Measurements from ENCODE around the gene SEMA3C. TPM values are rescaled to one million over a fixed set of nuclear protein-coding genes. Genes with fewer than 3 reads are reported as not detected.

SEMA3C gene
- total and polyA plus RNA-seq, 8 donors: 58.0 to 118 (median 95.0) TPM

- peak; percentile 87 for ATAC-seq
- intact Hi-C loops (cut with DNase I): no loop called here
Measured at GRCh38 chr7:80722616-80723195, 196.1 kb downstream of the SEMA3C start.

GRCh38 chr7:80721883-80722615 lies 196.8 kb downstream of the SEMA3C start:
- Histone ChIP-seq H3K27me3 (no peaks in the 10 kb centered on the region), H3K4me3 (no peak overlapping the region), H3K27ac (peak overlapping the region; percentile 28 to 83), H3K9me3 (no peaks in the 10 kb centered on the region), H3K36me3 (no peaks in the 10 kb centered on the region), H3K4me1 (peaks cover 11 to 32% of the 10 kb centered on the region in 2 donors)
- DNase-seq (peak in 1 of 4 donors; percentile 45), ATAC-seq (peak; percentile 72)
- intact Hi-C loops (cut with DNase I): no loop called here
- TF ChIP-seq, protein P1, sequence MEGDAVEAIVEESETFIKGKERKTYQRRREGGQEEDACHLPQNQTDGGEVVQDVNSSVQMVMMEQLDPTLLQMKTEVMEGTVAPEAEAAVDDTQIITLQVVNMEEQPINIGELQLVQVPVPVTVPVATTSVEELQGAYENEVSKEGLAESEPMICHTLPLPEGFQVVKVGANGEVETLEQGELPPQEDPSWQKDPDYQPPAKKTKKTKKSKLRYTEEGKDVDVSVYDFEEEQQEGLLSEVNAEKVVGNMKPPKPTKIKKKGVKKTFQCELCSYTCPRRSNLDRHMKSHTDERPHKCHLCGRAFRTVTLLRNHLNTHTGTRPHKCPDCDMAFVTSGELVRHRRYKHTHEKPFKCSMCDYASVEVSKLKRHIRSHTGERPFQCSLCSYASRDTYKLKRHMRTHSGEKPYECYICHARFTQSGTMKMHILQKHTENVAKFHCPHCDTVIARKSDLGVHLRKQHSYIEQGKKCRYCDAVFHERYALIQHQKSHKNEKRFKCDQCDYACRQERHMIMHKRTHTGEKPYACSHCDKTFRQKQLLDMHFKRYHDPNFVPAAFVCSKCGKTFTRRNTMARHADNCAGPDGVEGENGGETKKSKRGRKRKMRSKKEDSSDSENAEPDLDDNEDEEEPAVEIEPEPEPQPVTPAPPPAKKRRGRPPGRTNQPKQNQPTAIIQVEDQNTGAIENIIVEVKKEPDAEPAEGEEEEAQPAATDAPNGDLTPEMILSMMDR (IDR thresholded peaks at IDR 0.05): no peak

More at GRCh38 chr7:80722616-80723195, 196.1 kb downstream of the SEMA3C start:
- peak in 2 of 4 donors; percentile 14 to 68 for DNase-seq
- H3K27me3 ChIP-seq: no peaks in the 10 kb centered on the region
- no peaks in the 10 kb centered on the region for H3K9me3 ChIP-seq
- TF ChIP-seq, protein P1 (IDR thresholded peaks at IDR 0.05): no peak
- no peak overlapping the region for H3K4me3 ChIP-seq
- H3K27ac ChIP-seq: peak overlapping the region; percentile 28 to 83
- H3K36me3 ChIP-seq: no peaks in the 10 kb centered on the region
- H3K4me1 ChIP-seq: peaks cover 11 to 32% of the 10 kb centered on the region in 2 donors

DNA sequence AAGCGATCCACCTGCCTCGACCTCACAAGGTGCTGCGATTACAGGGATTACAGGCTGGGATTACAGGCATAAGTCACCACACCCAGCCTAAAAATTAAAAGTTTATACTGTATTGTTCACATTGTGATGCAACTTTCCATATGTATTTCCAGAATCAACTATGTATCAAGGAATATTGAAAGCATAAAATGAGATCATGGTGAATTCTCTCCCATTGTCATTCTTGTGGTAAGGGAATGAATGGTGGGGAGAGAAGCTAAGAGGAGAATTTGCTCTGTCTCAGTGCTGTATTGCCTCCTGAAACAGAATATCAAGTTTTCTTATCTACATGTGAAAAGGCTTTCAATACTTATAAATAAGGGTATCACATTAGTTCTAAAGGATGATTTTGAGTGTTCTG lies 198.7 kb downstream of the SEMA3C start:
- H3K9me3 ChIP-seq: no peaks in the 10 kb centered on the region
- peaks cover 11 to 32% of the 10 kb centered on the region in 2 donors for H3K4me1 ChIP-seq
- H3K36me3 ChIP-seq: no peaks in the 10 kb centered on the region
- DNase-seq (no peak), ATAC-seq (no peak)
- TF ChIP-seq, protein P1 (IDR thresholded peaks at IDR 0.05): no peak
- intact Hi-C loops (cut with DNase I): no loop called here
- H3K4me3 ChIP-seq: no peak overlapping the region
- no peaks in the 10 kb centered on the region for H3K27me3 ChIP-seq
- H3K27ac ChIP-seq: no peak overlapping the region

DNA sequence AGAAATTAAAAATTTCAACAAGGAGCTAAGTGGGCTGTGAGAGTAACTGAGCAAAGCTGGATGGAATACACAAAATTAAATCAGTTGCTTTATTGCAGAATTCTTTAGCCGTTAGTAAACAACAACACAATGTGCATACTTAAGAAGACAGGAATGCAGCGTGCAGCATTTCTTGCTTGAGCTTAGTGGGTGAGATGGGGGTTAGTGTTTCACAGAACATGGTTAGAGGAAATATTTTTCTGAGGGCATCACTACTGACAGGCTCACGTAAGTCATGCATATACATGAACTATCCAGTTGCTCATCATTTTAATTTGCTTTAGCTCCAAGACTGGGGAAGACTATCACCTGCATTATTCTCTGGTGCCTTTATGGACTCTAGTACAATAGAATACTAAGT lies 199.6 kb downstream of the SEMA3C start:
- ATAC-seq: no peak
- Histone ChIP-seq H3K27ac (no peak overlapping the region), H3K27me3 (no peaks in the 10 kb centered on the region), H3K4me1 (peaks cover 11 to 32% of the 10 kb centered on the region in 2 donors), H3K9me3 (no peaks in the 10 kb centered on the region), H3K4me3 (no peak overlapping the region), H3K36me3 (no peaks in the 10 kb centered on the region)
- no peak for DNase-seq
- intact Hi-C loops (cut with DNase I): no loop called here
- TF ChIP-seq, protein P1 (IDR thresholded peaks at IDR 0.05): no peak

DNA sequence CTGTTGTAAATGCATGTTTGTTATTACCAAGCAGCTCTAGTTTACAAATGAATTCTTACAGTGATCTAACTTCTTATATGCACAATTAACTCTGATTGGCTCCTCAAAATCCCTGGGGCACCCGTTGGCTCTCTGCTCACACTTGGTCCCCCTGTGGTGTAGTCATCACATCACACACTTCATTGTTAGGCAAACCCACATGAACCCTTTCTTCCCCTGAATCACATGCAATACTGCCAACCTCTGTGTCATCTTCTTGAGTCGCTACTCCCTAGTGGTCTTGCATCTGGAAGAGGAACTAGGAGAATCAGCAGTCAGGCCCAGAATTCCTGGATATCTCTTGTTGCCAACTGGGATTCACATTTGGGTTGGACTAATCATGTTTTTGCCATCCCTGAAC lies 207.3 kb downstream of the SEMA3C start:
- Histone ChIP-seq H3K4me3 (no peak overlapping the region), H3K9me3 (no peaks in the 10 kb centered on the region), H3K27me3 (no peaks in the 10 kb centered on the region), H3K27ac (no peak overlapping the region), H3K4me1 (peaks cover 0 to 21% of the 10 kb centered on the region in 2 donors), H3K36me3 (no peaks in the 10 kb centered on the region)
- no peak for DNase-seq
- TF ChIP-seq, protein P1 (IDR thresholded peaks at IDR 0.05): no peak
- ATAC-seq: no peak
- intact Hi-C loops (cut with DNase I): no loop called here

All from left lung (tissue), 10 donors.